ENCODE measurements around the gene EXOSC7.
A peak's percentile ranks its signal among the peaks of the same experiment; 100 is the strongest.

The EXOSC7 gene

GRCh38 chr3:45054196-45054857, 78.3 kb downstream of the EXOSC7 start:
- Mint-ChIP-seq H3K27me3 (peaks cover 20 to 22% of the 10 kb centered on the region in 2 donors), H3K4me1 (no peaks in the 10 kb centered on the region), H3K36me3 (no peaks in the 10 kb centered on the region), H3K9me3 (no peaks in the 10 kb centered on the region), H3K4me3 (no peak overlapping the region), H3K27ac (no peak overlapping the region)
- DNase-seq (no peak), ATAC-seq (replicated peaks) (no peak)

GRCh38 chr3:45055032-45055410, 79.0 kb downstream of the EXOSC7 start:
- H3K27me3 Mint-ChIP-seq: peaks cover 14 to 15% of the 10 kb centered on the region in 2 donors
- no peak for DNase-seq
- no peaks in the 10 kb centered on the region for H3K9me3 Mint-ChIP-seq
- H3K36me3 Mint-ChIP-seq: no peaks in the 10 kb centered on the region
- no peak overlapping the region for H3K4me3 Mint-ChIP-seq
- H3K4me1 Mint-ChIP-seq: no peaks in the 10 kb centered on the region
- no peak for ATAC-seq (replicated peaks)
- H3K27ac Mint-ChIP-seq: no peak overlapping the region

GRCh38 chr3:45055411-45056143, 79.5 kb downstream of the EXOSC7 start:
- no peaks in the 10 kb centered on the region for H3K4me1 Mint-ChIP-seq
- no peak overlapping the region for H3K27ac Mint-ChIP-seq
- H3K36me3 Mint-ChIP-seq: no peaks in the 10 kb centered on the region
- no peaks in the 10 kb centered on the region for H3K9me3 Mint-ChIP-seq
- ATAC-seq (replicated peaks) (peak; percentile 33 to 38), DNase-seq (no peak)
- H3K27me3 Mint-ChIP-seq: peaks cover 10 to 11% of the 10 kb centered on the region in 2 donors
- H3K4me3 Mint-ChIP-seq: no peak overlapping the region

GRCh38 chr3:45056608-45057301, 80.7 kb downstream of the EXOSC7 start:
- H3K27ac Mint-ChIP-seq: no peak overlapping the region
- no peaks in the 10 kb centered on the region for H3K9me3 Mint-ChIP-seq
- H3K4me1 Mint-ChIP-seq: no peaks in the 10 kb centered on the region
- DNase-seq (no peak), ATAC-seq (replicated peaks) (no peak)
- H3K27me3 Mint-ChIP-seq: peaks cover 8 to 9% of the 10 kb centered on the region in 2 donors
- H3K36me3 Mint-ChIP-seq: no peaks in the 10 kb centered on the region
- no peak overlapping the region for H3K4me3 Mint-ChIP-seq

- DNase-seq (no peak), ATAC-seq (replicated peaks) (no peak)
- Mint-ChIP-seq H3K27me3 (peaks cover 4 to 9% of the 10 kb centered on the region in 2 donors), H3K4me3 (no peak overlapping the region), H3K27ac (no peak overlapping the region), H3K9me3 (no peaks in the 10 kb centered on the region), H3K36me3 (no peaks in the 10 kb centered on the region), H3K4me1 (no peaks in the 10 kb centered on the region)
These were observed 81.5 kb downstream of the EXOSC7 start for GRCh38 chr3:45057557-45057956.

GRCh38 chr3:45059132-45059531, 83.1 kb downstream of the EXOSC7 start:
- no peaks in the 10 kb centered on the region for H3K4me1 Mint-ChIP-seq
- no peaks in the 10 kb centered on the region for H3K36me3 Mint-ChIP-seq
- no peak overlapping the region for H3K27ac Mint-ChIP-seq
- H3K27me3 Mint-ChIP-seq: peaks cover 4 to 9% of the 10 kb centered on the region in 2 donors
- no peak overlapping the region for H3K4me3 Mint-ChIP-seq
- DNase-seq: no peak
- ATAC-seq (replicated peaks): no peak
- H3K9me3 Mint-ChIP-seq: no peaks in the 10 kb centered on the region

GRCh38 chr3:45060165-45060892, 84.3 kb downstream of the EXOSC7 start:
- no peak overlapping the region for H3K4me3 Mint-ChIP-seq
- H3K9me3 Mint-ChIP-seq: no peaks in the 10 kb centered on the region
- no peak overlapping the region for H3K27ac Mint-ChIP-seq
- DNase-seq (no peak), ATAC-seq (replicated peaks) (no peak)
- H3K4me1 Mint-ChIP-seq: peaks cover 4 to 5% of the 10 kb centered on the region in 2 donors
- peaks cover 4 to 9% of the 10 kb centered on the region in 2 donors for H3K27me3 Mint-ChIP-seq
- no peaks in the 10 kb centered on the region for H3K36me3 Mint-ChIP-seq
